GM10248 (cell line): Measurements from ENCODE around the gene C10orf105.

Experiments
- CTCF ChIA-PET: fragments of 300-600 bp; sonication (Branson Sonifier 250); formaldehyde crosslinking; extraction: SDS; loops from one replicate; lab custom pipeline; 2021; ENCODE audit warnings: antibody characterized with exemption; lab: Yijun Ruan, JAX
- POLR2A ChIA-PET: fragments of 350-650 bp; sonication (Branson Sonifier 250); formaldehyde crosslinking; extraction: SDS; loops from one replicate; lab custom pipeline; 2020; ENCODE audit warnings: antibody characterized with exemption; lab: Yijun Ruan, JAX
- DNase-seq: peaks from one replicate; pipeline ENCODE4 v3.0.0; 2012; ENCODE audit errors: extremely low spot score
- TF ChIP-seq, protein P1 (sequence below): IDR thresholded peaks from 2 replicates; pipeline ENCODE4 v1.5.1; 2012; ENCODE audit warnings: mild to moderate bottlenecking, low read depth; ENCODE audit errors: extremely low read depth, missing control alignments, control extremely low read depth

C10orf105 gene

DNA sequence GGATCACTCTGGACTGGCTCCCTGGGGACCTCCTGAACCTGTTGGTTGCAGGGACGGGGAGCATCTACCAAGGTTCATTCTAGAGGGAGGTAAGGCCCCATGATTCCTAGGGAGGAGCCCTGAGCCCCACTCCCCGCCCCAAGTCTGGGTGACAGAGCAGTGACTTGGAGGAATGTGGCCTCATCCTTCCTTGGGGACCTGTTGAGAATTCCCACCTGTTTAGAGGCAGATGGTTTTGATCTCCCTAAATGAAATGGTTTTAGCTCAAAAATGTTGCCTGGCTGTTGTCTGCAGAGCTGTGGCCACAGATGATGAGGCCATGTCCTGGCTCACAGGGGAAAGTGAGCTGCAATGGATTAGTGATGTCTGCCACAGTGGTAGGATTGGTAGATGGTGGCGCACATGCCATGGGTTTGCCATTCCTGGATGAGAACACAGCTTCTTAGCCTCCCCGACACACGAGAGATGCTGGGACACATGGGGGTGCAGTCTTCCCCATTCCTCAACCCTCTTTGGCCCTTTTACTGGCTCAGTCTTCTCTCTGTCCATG lies 12.3 kb downstream of the C10orf105 start:
- DNase-seq = no peak
- CTCF ChIA-PET = interaction anchor here (1.0 to 11.1 kb wide), 31 partner anchors 10 to 403 kb away, joined by 3 to 168 read pairs (median 7); partner anchors contain the start of genes C10orf105, SLC29A3 and VSIR
- TF ChIP-seq, protein P1, sequence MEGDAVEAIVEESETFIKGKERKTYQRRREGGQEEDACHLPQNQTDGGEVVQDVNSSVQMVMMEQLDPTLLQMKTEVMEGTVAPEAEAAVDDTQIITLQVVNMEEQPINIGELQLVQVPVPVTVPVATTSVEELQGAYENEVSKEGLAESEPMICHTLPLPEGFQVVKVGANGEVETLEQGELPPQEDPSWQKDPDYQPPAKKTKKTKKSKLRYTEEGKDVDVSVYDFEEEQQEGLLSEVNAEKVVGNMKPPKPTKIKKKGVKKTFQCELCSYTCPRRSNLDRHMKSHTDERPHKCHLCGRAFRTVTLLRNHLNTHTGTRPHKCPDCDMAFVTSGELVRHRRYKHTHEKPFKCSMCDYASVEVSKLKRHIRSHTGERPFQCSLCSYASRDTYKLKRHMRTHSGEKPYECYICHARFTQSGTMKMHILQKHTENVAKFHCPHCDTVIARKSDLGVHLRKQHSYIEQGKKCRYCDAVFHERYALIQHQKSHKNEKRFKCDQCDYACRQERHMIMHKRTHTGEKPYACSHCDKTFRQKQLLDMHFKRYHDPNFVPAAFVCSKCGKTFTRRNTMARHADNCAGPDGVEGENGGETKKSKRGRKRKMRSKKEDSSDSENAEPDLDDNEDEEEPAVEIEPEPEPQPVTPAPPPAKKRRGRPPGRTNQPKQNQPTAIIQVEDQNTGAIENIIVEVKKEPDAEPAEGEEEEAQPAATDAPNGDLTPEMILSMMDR = no peak
- POLR2A ChIA-PET = interaction anchor here (0.5 kb wide), 1 partner anchor 21 kb away, joined by 5 read pairs; no protein-coding TSS in a partner anchor

DNA sequence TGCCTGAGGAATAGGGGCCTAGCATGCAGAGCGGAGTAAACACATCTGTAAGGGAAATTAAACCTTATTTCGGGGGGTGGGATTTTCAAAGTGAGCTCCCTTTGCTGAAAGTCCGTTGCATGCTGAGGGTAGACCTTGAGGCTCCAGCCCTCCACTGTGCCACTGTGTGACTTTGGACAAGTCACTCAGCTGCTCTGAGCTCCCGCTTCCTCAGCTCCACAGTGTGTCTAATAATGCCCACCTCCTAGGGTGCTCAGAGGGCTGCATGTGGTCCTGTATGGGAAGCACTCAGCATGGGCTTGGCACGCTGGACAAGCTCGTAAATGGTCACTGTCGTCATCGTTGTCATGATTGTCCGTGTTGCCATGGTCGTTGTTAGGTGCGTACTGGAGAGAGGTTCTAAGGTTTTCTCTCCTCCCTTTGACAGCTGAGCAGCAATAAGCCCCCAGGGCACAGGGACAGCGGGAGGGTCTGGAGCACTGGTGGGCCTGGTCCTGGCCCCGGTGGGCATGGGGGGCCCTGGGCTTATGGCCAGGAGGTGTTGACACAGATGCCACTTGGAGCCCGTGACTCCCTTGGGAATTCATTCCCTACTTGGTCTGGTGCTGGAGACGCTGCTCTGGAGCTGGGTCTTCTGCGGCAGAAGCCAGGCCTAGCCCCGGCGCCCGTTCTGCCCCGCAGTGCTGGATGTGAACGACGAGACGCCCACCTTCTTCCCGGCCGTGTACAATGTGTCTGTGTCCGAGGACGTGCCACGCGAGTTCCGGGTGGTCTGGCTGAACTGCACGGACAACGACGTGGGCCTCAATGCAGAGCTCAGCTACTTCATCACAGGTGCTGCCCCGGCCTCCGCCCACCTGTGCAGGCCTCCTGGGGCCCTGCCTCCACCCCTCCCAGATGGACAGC lies 13.1 kb downstream of the C10orf105 start:
- ChIA-PET CTCF (interaction anchor here (0.6 to 11.1 kb wide), 19 partner anchors 8 to 389 kb away, joined by 3 to 168 read pairs (median 5); partner anchors contain the start of genes SLC29A3 and VSIR), POLR2A (interaction anchor here (0.5 kb wide), 1 partner anchor 22 kb away, joined by 5 read pairs; no protein-coding TSS in a partner anchor)
- TF ChIP-seq, protein P1 = no peak
- DNase-seq = no peak

DNA sequence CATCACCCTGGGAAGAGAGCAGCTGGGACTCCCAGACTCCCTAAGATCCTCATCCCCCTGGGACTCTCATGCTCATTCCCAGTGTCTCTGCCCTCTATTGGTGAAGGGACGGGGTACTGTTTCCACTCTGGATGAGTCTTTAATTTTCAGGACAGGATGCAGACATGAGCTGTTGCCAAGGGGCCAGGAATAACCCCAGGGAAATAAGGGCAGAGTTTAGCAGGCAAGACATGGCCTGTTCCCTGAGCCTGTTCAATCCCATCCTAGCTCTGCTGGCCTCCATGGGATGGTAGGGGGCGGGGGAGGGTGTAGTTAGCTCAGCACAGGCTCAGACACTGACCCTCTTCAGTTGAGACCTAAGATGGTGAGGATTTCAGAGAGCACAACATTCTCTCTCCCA lies 14.0 kb downstream of the C10orf105 start:
- TF ChIP-seq, protein P1 = no peak
- ChIA-PET POLR2A (no interaction called here), CTCF (interaction anchor here (0.6 to 11.1 kb wide), 10 partner anchors 9 to 388 kb away, joined by 3 to 168 read pairs (median 8); partner anchors contain the start of gene SLC29A3)

DNA sequence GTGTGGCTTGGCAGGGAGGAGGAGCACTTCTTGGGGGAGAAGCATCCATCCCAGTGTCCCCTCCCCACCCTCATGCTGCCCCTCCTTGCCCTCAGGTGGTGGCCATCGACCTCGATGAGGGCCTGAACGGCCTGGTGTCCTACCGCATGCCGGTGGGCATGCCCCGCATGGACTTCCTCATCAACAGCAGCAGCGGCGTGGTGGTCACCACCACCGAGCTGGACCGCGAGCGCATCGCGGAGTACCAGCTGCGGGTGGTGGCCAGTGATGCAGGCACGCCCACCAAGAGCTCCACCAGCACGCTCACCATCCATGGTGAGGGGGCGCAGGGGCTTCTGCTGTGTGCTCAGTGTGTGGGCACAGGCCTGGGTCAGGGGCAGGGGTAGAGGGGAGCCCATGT lies 14.8 kb downstream of the C10orf105 start:
- DNase-seq = no peak
- POLR2A ChIA-PET = no interaction called here
- TF ChIP-seq, protein P1 = no peak
- CTCF ChIA-PET = interaction anchor here (0.8 to 11.1 kb wide), 9 partner anchors 10 to 385 kb away, joined by 3 to 168 read pairs (median 4); partner anchors contain the start of gene SLC29A3

More for the DNA sequence above, 14.0 kb downstream of the C10orf105 start:
- no peak for DNase-seq

DNA sequence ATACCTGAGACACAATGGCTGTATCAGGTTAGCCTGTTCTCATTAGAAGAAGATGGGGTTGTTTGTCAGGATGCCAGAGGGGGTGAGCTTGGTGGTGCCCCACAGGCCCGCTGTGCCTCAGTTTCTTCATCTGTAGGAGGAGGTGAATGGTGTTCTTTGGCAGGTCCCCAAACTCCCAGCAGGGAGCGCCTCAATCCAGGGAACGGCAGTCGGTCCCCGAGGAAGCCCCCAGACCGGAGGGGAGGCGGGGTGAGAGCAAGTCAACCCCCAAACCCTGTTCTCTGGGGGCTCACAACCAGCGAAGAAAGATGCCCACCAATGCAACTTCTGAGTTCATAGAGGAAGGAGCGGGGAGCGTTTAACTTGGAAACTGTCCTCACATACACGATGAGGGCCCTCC lies 16.0 kb downstream of the C10orf105 start:
- DNase-seq = no peak
- TF ChIP-seq, protein P1 = no peak
- ChIA-PET CTCF (interaction anchor here (1.3 to 1.6 kb wide), 2 partner anchors 13 to 133 kb away, joined by 3 to 5 read pairs; no protein-coding TSS in a partner anchor), POLR2A (no interaction called here)
